ENCODE results near the gene ZC3H12A.

Gene ZC3H12A

DNA sequence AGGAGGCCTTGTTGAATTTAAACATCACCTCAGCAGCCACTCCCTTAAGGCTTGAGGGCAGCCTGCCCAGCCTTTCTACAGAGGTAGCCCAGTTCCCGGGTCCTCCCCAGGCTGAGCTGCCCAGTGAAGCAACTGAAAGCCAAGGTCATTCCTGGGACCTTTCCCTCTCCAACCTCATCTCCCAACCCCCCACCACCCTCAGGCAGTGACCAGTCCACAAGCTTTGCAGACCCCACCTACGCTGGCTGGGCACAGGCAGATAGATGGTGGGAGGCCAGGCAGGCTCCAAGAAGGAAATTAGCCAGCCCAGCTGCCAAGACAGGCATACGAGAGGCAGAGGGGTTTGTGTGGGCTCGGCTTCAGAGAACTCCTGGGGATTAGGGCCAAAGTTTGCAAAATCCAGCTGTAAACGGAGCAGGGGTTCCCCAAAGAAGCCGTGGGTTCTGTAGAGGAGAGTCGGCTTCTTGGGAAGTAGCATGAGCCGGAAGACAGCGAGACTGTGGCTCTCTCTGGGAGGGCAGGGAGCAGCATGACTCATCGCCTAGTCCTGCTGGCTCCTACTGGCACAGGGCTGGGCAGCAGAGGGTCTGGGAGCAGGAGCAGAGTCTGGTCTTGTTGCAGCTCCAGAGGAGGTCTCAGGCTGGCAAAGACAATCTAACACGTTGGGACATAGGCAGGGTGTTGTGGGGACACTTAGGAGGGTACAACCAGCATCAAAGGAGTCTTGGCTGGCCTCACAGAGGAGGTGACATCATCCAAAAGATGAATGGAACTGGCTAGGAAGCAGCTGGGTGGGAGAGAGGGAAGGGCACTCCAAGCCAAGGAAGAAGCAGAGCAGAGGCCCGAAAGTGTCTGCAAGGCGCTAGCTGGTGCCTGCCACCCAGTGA is 2.8 kb upstream of the ZC3H12A start (continued):
- TF ChIP-seq, protein P1, sequence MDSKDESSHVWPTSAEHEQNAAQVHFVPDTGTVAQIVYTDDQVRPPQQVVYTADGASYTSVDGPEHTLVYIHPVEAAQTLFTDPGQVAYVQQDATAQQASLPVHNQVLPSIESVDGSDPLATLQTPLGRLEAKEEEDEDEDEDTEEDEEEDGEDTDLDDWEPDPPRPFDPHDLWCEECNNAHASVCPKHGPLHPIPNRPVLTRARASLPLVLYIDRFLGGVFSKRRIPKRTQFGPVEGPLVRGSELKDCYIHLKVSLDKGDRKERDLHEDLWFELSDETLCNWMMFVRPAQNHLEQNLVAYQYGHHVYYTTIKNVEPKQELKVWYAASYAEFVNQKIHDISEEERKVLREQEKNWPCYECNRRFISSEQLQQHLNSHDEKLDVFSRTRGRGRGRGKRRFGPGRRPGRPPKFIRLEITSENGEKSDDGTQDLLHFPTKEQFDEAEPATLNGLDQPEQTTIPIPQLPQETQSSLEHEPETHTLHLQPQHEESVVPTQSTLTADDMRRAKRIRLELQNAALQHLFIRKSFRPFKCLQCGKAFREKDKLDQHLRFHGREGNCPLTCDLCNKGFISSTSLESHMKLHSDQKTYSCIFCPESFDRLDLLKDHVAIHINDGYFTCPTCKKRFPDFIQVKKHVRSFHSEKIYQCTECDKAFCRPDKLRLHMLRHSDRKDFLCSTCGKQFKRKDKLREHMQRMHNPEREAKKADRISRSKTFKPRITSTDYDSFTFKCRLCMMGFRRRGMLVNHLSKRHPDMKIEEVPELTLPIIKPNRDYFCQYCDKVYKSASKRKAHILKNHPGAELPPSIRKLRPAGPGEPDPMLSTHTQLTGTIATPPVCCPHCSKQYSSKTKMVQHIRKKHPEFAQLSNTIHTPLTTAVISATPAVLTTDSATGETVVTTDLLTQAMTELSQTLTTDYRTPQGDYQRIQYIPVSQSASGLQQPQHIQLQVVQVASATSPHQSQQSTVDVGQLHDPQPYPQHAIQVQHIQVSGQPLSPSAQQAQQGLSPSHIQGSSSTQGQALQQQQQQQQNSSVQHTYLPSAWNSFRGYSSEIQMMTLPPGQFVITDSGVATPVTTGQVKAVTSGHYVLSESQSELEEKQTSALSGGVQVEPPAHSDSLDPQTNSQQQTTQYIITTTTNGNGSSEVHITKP (tag by site-specific recombination; IDR thresholded peaks at IDR 0.05), result peak; percentile 77
- TF ChIP-seq KLF10 (tag by site-specific recombination; IDR thresholded peaks at IDR 0.05), result no peak
- TF ChIP-seq WT1 (tag by site-specific recombination; IDR thresholded peaks at IDR 0.05), result no peak; the same call in 1 of the 2 replicates
- TF ChIP-seq, protein P2, sequence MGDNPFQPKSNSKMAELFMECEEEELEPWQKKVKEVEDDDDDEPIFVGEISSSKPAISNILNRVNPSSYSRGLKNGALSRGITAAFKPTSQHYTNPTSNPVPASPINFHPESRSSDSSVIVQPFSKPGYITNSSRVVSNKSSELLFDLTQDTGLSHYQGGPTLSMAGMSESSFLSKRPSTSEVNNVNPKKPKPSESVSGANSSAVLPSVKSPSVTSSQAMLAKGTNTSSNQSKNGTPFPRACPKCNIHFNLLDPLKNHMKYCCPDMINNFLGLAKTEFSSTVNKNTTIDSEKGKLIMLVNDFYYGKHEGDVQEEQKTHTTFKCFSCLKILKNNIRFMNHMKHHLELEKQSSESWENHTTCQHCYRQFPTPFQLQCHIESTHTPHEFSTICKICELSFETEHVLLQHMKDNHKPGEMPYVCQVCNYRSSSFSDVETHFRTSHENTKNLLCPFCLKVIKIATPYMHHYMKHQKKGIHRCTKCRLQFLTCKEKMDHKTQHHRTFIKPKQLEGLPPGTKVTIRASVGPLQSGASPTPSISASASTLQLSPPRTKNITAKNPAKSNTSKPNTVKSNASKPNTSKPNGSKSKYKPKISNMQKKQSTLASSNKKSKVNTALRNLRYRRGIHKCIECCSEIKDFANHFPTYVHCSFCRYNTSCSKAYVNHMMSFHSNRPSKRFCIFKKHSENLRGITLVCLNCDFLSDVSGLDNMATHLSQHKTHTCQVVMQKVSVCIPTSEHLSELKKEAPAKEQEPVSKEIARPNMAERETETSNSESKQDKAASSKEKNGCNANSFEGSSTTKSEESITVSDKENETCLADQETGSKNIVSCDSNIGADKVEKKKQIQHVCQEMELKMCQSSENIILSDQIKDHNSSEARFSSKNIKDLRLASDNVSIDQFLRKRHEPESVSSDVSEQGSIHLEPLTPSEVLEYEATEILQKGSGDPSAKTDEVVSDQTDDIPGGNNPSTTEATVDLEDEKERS (tag by site-specific recombination; IDR thresholded peaks at IDR 0.05), result no peak
- no peak for TF ChIP-seq KLF16 (tag by site-specific recombination; IDR thresholded peaks at IDR 0.05)
- TF ChIP-seq ZNF10 (tag by site-specific recombination; IDR thresholded peaks at IDR 0.05), result no peak
- no peak for TF ChIP-seq ZNF350 (tag by site-specific recombination; IDR thresholded peaks at IDR 0.05)
- TF ChIP-seq ZNF549 (tag by site-specific recombination; IDR thresholded peaks at IDR 0.05), result no peak
- TF ChIP-seq ZFP41 (tag by site-specific recombination; IDR thresholded peaks at IDR 0.05; ENCODE audit: borderline replicate concordance), result no peak
- TF ChIP-seq ZNF155 (tag by site-specific recombination; IDR thresholded peaks at IDR 0.05), result no peak
- TF ChIP-seq ZNF221 (tag by site-specific recombination; IDR thresholded peaks at IDR 0.05; ENCODE audit: borderline replicate concordance), result no peak
- TF ChIP-seq ZNF626 (tag by site-specific recombination; IDR thresholded peaks at IDR 0.05), result no peak
- no peak for TF ChIP-seq ZNF701 (tag by site-specific recombination; IDR thresholded peaks at IDR 0.05)
- TF ChIP-seq HOXC10 (CRISPR knock-in tag; IDR thresholded peaks at IDR 0.05), result no peak
- TF ChIP-seq FEZF1 (tag by site-specific recombination; IDR thresholded peaks at IDR 0.05), result no peak
- TF ChIP-seq ZNF585B (tag by site-specific recombination; IDR thresholded peaks at IDR 0.05), result no peak
- TF ChIP-seq ZNF707 (tag by site-specific recombination; IDR thresholded peaks at IDR 0.05), result no peak
- TF ChIP-seq ZNF121 (tag by site-specific recombination; IDR thresholded peaks at IDR 0.05), result no peak
- no peak for TF ChIP-seq SETDB1 (IDR thresholded peaks at IDR 0.05; ENCODE audit: insufficient read length, low read length)
- peak; percentile 80; the same call in 1 of the 2 replicates for TF ChIP-seq ZNF2 (tag by site-specific recombination; IDR thresholded peaks at IDR 0.05)
- peak; percentile 53; the same call in 1 of the 2 replicates for TF ChIP-seq ZBTB48 (tag by site-specific recombination; IDR thresholded peaks at IDR 0.05)
- TF ChIP-seq, protein P3, sequence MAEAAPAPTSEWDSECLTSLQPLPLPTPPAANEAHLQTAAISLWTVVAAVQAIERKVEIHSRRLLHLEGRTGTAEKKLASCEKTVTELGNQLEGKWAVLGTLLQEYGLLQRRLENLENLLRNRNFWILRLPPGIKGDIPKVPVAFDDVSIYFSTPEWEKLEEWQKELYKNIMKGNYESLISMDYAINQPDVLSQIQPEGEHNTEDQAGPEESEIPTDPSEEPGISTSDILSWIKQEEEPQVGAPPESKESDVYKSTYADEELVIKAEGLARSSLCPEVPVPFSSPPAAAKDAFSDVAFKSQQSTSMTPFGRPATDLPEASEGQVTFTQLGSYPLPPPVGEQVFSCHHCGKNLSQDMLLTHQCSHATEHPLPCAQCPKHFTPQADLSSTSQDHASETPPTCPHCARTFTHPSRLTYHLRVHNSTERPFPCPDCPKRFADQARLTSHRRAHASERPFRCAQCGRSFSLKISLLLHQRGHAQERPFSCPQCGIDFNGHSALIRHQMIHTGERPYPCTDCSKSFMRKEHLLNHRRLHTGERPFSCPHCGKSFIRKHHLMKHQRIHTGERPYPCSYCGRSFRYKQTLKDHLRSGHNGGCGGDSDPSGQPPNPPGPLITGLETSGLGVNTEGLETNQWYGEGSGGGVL (tag by site-specific recombination; IDR thresholded peaks at IDR 0.05), result no peak
- peak; percentile 86 for TF ChIP-seq ZBTB17 (tag by site-specific recombination; IDR thresholded peaks at IDR 0.05)
- peak; percentile 67 for TF ChIP-seq IKZF3 (tag by site-specific recombination; IDR thresholded peaks at IDR 0.05)
- TF ChIP-seq, protein P4, sequence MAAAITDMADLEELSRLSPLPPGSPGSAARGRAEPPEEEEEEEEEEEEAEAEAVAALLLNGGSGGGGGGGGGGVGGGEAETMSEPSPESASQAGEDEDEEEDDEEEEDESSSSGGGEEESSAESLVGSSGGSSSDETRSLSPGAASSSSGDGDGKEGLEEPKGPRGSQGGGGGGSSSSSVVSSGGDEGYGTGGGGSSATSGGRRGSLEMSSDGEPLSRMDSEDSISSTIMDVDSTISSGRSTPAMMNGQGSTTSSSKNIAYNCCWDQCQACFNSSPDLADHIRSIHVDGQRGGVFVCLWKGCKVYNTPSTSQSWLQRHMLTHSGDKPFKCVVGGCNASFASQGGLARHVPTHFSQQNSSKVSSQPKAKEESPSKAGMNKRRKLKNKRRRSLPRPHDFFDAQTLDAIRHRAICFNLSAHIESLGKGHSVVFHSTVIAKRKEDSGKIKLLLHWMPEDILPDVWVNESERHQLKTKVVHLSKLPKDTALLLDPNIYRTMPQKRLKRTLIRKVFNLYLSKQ (tag by site-specific recombination; IDR thresholded peaks at IDR 0.05; ENCODE audit: borderline replicate concordance), result no peak
- TF ChIP-seq, protein P5, sequence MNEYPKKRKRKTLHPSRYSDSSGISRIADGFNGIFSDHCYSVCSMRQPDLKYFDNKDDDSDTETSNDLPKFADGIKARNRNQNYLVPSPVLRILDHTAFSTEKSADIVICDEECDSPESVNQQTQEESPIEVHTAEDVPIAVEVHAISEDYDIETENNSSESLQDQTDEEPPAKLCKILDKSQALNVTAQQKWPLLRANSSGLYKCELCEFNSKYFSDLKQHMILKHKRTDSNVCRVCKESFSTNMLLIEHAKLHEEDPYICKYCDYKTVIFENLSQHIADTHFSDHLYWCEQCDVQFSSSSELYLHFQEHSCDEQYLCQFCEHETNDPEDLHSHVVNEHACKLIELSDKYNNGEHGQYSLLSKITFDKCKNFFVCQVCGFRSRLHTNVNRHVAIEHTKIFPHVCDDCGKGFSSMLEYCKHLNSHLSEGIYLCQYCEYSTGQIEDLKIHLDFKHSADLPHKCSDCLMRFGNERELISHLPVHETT (tag by site-specific recombination; IDR thresholded peaks at IDR 0.05), result 0 out of 2 replicates have a peak, but pooled peaks have one; percentile 32
